Endothelial cell of umbilical vein (primary cell): ENCODE measurements around the gene TMEM50B. TPM values are rescaled to one million over a fixed set of nuclear protein-coding genes. Genes with fewer than 3 reads are reported as not detected.

Source experiments
- BruUV-seq: library from RNA; stranded (reverse); fragments of 400-500 nt; replicated peaks from 2 replicates; lab custom pipeline; 2021; lab: Mats Ljungman, UMichigan
- CTCF ChIA-PET: fragments of 300-600, 350-600 bp; sonication (Branson Sonifier 250); formaldehyde crosslinking; loops from one replicate; lab custom pipeline; 2021; ENCODE audit warnings: antibody characterized with exemption, inconsistent platforms; lab: Charles Lee
- POLR2A ChIA-PET: fragments of 300-600, 350-600 bp; sonication (Branson Sonifier 250); formaldehyde crosslinking; loops from one replicate; lab custom pipeline; 2021; ENCODE audit warnings: antibody characterized with exemption, inconsistent platforms; lab: Charles Lee
- DNase-seq: peaks from one replicate; pipeline ENCODE4 v3.0.0-alpha.2; 2011; ENCODE audit warnings: low read depth, low spot score
- FAIRE-seq: peaks from 2 replicates; lab custom pipeline; 2011; peaks lifted over from hg19 to GRCh38; lab: Jason Lieb, UNC
- H2AFZ ChIP-seq: 2 replicates; pipeline ENCODE4 v1.6.0; 2012; ENCODE audit warnings: low read depth, low read length, control low read depth, inconsistent platforms
- H3K27ac ChIP-seq: 2 replicates; pipeline ENCODE4 v1.5.1; 2011; ENCODE audit warnings: low read depth, mild to moderate bottlenecking, control low read depth, low read length, moderate library complexity; ENCODE audit not compliant: insufficient read depth
- H3K27me3 ChIP-seq, 2 experiments: 2 replicates each; pipeline versions ENCODE4 v1.6.0 to v1.6.1; 2011; ENCODE audit warnings: low read length in 2 of 2, mixed read lengths in 1 of 2; ENCODE audit not compliant: control insufficient read depth in 2 of 2, insufficient read depth in 2 of 2
- H3K36me3 ChIP-seq, 2 experiments: 2 replicates in 1 of 2; 3 replicates in 1 of 2; pipeline ENCODE4 v1.5.1; 2011; ENCODE audit warnings: low read length in 2 of 2, mild to moderate bottlenecking in 1 of 2, moderate library complexity in 1 of 2; ENCODE audit not compliant: control insufficient read depth in 2 of 2, insufficient read depth in 2 of 2; ENCODE audit errors: extremely low read depth in 1 of 2
- H3K4me1 ChIP-seq: 3 replicates; pipeline ENCODE4 v1.5.1; 2011; ENCODE audit warnings: mild to moderate bottlenecking, low read length; ENCODE audit not compliant: control insufficient read depth, insufficient read depth; ENCODE audit errors: extremely low read depth
- H3K4me2 ChIP-seq: 2 replicates; pipeline ENCODE4 v1.6.1; 2011; ENCODE audit warnings: low read length, control low read depth, mixed read lengths; ENCODE audit not compliant: insufficient read depth
- H3K4me3 ChIP-seq, 3 experiments: fragments of 200-600 bp in 1 of 3; sonication (generic), shearing (Covaris generic) in 1 of 3; replicated peaks in 1 of 3; 2 replicates each; pipeline ENCODE4 v1.5.1; 2011 to 2016; ENCODE audit warnings: control low read depth in 3 of 3, low read length in 3 of 3, mild to moderate bottlenecking in 2 of 3, inconsistent platforms in 1 of 3, low read depth in 1 of 3, moderate library complexity in 1 of 3; ENCODE audit not compliant: insufficient read depth in 1 of 3
- H3K79me2 ChIP-seq: 2 replicates; pipeline ENCODE4 v1.6.0; 2012; ENCODE audit warnings: low read length, inconsistent platforms; ENCODE audit not compliant: control insufficient read depth, insufficient read depth
- H3K9ac ChIP-seq: replicated peaks from 2 replicates; pipeline ENCODE3; 2011; ENCODE audit warnings: low read length, control low read depth; ENCODE audit not compliant: insufficient read depth; ENCODE audit errors: extremely low read depth
- H3K9me1 ChIP-seq: replicated peaks from 3 replicates; pipeline ENCODE4 v1.6.0; 2011; ENCODE audit warnings: mild to moderate bottlenecking, low read length; ENCODE audit not compliant: control insufficient read depth, insufficient read depth; ENCODE audit errors: extremely low read depth
- H3K9me3 ChIP-seq: replicated peaks from 2 replicates; pipeline ENCODE4 v1.5.1; 2012; ENCODE audit warnings: low read length, inconsistent platforms; ENCODE audit not compliant: control insufficient read depth, insufficient read depth
- H4K20me1 ChIP-seq: replicated peaks from 2 replicates; pipeline ENCODE3; 2011; ENCODE audit warnings: mild to moderate bottlenecking, low read length; ENCODE audit not compliant: control insufficient read depth, insufficient read depth; ENCODE audit errors: extremely low read depth
- EZH2 ChIP-seq: IDR thresholded peaks from 2 replicates; pipeline ENCODE4 v1.6.1; 2012; ENCODE audit warnings: borderline replicate concordance, low read depth, mild to moderate bottlenecking, moderate library complexity, low read length, inconsistent platforms; ENCODE audit not compliant: severe bottlenecking
- FOS ChIP-seq: IDR thresholded peaks from 2 replicates; pipeline ENCODE4 v1.6.1; 2011; ENCODE audit warnings: mild to moderate bottlenecking, low read length, moderate library complexity, borderline replicate concordance; ENCODE audit not compliant: insufficient read depth
- JUN ChIP-seq: IDR thresholded peaks from 2 replicates; pipeline ENCODE4 v1.6.1; 2011; ENCODE audit warnings: borderline replicate concordance, low read depth; ENCODE audit not compliant: insufficient read length, insufficient read depth
- MYC ChIP-seq: IDR thresholded peaks from one replicate; pipeline ENCODE4 v1.6.1; 2011; ENCODE audit warnings: mild to moderate bottlenecking, low read depth, low read length
- POLR2A ChIP-seq: IDR thresholded peaks from 2 replicates; pipeline ENCODE4 v1.6.1; 2012; ENCODE audit warnings: low read depth, mild to moderate bottlenecking, control low read depth, low read length
- POLR2AphosphoS5 ChIP-seq: IDR thresholded peaks from 2 replicates; pipeline ENCODE4 v1.6.1; 2012; ENCODE audit warnings: low read depth, mild to moderate bottlenecking, control low read depth, low read length, moderate library complexity; ENCODE audit not compliant: insufficient read depth
- dilution Hi-C: fragments of 300-500 bp; cut with MboI; formaldehyde crosslinking; loops from one replicate; pipeline ENCODE4 v1.15.0; 2019; ENCODE audit warnings: low sequenced_read_pairs; ENCODE audit not compliant: extremely low pct_ligation_motif_present
- intact Hi-C: fragments of 100-400 bp; cut with micrococcal nuclease; formaldehyde crosslinking; loops from one replicate; pipeline ENCODE4 v1.10.0; 2022
- polyA plus RNA-seq, 4 experiments: library from polyadenylated mRNA; depleted of rRNA in 3 of 4; stranded (reverse) in 3 of 4; unstranded in 1 of 4; fragments of >200 nt; gene quantifications; 2 replicates each; pipeline versions ENCODE4 v1.2.1 to v1.2.3, GENCODE V29; 2011 to 2012; ENCODE audit warnings: missing spikeins in 1 of 4
- total RNA-seq: library from RNA; stranded (reverse); gene quantifications from 2 replicates; pipeline ENCODE4 v1.2.3, GENCODE V29; 2021
- TF ChIP-seq, protein P1 (sequence below): IDR thresholded peaks from 2 replicates; pipeline ENCODE4 v1.6.1; 2011; ENCODE audit not compliant: insufficient read depth, insufficient read length
- TF ChIP-seq, protein P2 (sequence below), 2 donors: IDR thresholded peaks; 1 replicate in 1 of 2; 2 replicates in 1 of 2; pipeline ENCODE4 v1.5.1; 2011; ENCODE audit warnings: low read length in 2 of 2, mild to moderate bottlenecking in 2 of 2, moderate library complexity in 2 of 2, control low read depth in 1 of 2, inconsistent platforms in 1 of 2, low read depth in 1 of 2; ENCODE audit not compliant: insufficient read depth in 1 of 2; ENCODE audit errors: extremely low read depth in 1 of 2

The TMEM50B gene
- total and polyA plus RNA-seq, 2 donors (not counting 3 experiments of a cell fraction or from before 2014, with no cell fraction given) = 25.1 to 29.3 TPM

DNA sequence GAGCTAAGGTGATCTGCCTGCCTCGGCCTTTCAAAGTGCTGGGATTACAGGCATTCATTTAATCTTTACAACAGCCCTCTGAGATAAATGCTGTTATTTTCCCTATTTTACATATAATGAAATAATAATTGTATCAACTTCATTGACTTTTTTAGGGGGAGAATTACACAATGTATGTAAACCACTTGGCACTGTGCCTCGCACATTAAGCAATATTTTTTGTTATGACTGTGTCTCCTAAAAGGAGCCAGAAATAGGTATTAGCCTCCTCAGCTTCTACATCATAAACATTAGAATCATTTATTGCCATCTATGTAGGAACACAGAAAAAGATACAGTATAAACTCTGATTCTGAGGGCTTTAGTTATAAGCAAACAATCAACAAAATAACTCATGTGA lies 12.8 kb upstream of the TMEM50B start:
- Histone ChIP-seq H3K36me3 (no peaks in the 10 kb centered on the region), H3K4me2 (no peak overlapping the region), H4K20me1 (no peaks in the 10 kb centered on the region), H3K27ac (no peak overlapping the region), H3K9me1 (no peaks in the 10 kb centered on the region), H3K27me3 (peaks cover 0 to 2% of the 10 kb centered on the region in 2 experiments), H2AFZ (no peak overlapping the region), H3K79me2 (no peaks in the 10 kb centered on the region), H3K9ac (no peak overlapping the region), H3K9me3 (no peaks in the 10 kb centered on the region), H3K4me1 (peaks cover 4% of the 10 kb centered on the region), H3K4me3 (no peak overlapping the region)
- dilution Hi-C loops (no loop called here), intact Hi-C loops (no loop called here)
- POLR2A ChIA-PET = no interaction called here
- TF ChIP-seq FOS (no peak), POLR2A (no peak), EZH2 (no peak), JUN (no peak), MYC (no peak), POLR2AphosphoS5 (no peak)
- TF ChIP-seq, protein P1, sequence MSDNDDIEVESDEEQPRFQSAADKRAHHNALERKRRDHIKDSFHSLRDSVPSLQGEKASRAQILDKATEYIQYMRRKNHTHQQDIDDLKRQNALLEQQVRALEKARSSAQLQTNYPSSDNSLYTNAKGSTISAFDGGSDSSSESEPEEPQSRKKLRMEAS = no peak
- TF ChIP-seq, protein P2, sequence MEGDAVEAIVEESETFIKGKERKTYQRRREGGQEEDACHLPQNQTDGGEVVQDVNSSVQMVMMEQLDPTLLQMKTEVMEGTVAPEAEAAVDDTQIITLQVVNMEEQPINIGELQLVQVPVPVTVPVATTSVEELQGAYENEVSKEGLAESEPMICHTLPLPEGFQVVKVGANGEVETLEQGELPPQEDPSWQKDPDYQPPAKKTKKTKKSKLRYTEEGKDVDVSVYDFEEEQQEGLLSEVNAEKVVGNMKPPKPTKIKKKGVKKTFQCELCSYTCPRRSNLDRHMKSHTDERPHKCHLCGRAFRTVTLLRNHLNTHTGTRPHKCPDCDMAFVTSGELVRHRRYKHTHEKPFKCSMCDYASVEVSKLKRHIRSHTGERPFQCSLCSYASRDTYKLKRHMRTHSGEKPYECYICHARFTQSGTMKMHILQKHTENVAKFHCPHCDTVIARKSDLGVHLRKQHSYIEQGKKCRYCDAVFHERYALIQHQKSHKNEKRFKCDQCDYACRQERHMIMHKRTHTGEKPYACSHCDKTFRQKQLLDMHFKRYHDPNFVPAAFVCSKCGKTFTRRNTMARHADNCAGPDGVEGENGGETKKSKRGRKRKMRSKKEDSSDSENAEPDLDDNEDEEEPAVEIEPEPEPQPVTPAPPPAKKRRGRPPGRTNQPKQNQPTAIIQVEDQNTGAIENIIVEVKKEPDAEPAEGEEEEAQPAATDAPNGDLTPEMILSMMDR (IDR thresholded peaks at IDR 0.05; ENCODE audit: extremely low read depth in 1 of 2, insufficient read depth in 1 of 2, low read depth in 1 of 2, low read length in 2 of 2) = no peak
- FAIRE-seq (no peak), DNase-seq (no peak)
- CTCF ChIA-PET = interaction anchor here (1.6 to 2.1 kb wide), 3 partner anchors 13 to 431 kb away, joined by 6 to 24 read pairs (median 8); partner anchors contain the start of gene TMEM50B
- BruUV-seq = no TSS peak
